GM12865 (cell line): Measurements from ENCODE around the gene PPT1.

Source experiments
- DNase-seq: peaks from one replicate; pipeline ENCODE4 v3.0.0; 2010; ENCODE audit warnings: low read depth
- H3K4me3 ChIP-seq: 2 replicates; pipeline ENCODE4 v1.5.1; 2011; ENCODE audit warnings: mild to moderate bottlenecking, low read depth, low read length, control low read depth
- TF ChIP-seq, protein P1 (sequence below): IDR thresholded peaks from 2 replicates; pipeline ENCODE4 v1.5.1; 2011; ENCODE audit warnings: low read length, control low read depth, low read depth, inconsistent platforms; ENCODE audit not compliant: insufficient read depth; ENCODE audit errors: missing control alignments

Gene PPT1

DNA sequence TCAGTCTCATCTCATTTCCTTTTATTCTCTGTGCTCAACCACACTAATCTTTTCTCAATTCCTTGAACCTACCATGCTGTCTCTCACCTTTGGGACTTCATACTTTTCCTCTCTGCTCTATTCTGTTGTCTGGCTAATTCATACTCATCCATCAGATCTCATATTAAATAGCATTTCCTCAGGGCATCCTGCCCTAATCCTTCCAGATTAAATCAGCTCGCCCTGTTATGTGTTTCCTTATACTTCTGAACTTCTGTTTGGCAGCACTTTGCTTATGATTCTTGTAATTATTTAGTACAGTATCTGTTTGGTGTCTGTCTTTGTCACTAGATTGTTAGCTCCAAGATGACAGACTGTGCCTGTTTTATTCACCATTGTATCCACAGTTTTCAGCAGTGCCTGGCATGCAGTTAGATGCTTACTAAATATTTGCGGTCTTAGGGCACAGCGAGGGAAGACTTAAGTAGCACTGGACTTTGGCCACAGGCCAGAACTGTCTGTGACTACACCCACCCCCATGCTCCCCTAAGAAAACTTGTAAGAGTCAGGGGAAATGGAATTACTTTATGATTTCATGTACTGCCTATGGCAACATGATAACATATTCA is 66.4 kb downstream of the PPT1 start:
- H3K4me3 ChIP-seq, result no peak overlapping the region
- no peak for DNase-seq
- TF ChIP-seq, protein P1, sequence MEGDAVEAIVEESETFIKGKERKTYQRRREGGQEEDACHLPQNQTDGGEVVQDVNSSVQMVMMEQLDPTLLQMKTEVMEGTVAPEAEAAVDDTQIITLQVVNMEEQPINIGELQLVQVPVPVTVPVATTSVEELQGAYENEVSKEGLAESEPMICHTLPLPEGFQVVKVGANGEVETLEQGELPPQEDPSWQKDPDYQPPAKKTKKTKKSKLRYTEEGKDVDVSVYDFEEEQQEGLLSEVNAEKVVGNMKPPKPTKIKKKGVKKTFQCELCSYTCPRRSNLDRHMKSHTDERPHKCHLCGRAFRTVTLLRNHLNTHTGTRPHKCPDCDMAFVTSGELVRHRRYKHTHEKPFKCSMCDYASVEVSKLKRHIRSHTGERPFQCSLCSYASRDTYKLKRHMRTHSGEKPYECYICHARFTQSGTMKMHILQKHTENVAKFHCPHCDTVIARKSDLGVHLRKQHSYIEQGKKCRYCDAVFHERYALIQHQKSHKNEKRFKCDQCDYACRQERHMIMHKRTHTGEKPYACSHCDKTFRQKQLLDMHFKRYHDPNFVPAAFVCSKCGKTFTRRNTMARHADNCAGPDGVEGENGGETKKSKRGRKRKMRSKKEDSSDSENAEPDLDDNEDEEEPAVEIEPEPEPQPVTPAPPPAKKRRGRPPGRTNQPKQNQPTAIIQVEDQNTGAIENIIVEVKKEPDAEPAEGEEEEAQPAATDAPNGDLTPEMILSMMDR, result no peak

DNA sequence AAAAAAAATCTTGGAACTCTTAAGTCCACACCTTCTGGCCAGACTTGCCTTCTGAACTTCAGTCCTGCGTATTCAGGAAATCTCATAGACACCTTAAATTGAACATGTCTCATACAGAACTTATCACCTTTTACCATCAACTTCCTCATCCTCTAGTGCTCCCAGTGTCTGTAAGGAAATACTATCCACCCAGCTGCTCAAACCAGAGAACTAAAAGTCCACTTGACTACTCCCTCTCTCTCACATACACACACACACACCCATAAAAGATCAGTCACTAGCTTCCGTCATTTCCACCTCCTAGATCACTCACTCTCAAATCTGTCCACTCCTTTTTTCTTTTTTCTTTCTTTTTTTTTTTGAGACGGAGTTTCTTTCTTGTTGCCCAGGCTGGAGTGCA is 67.4 kb downstream of the PPT1 start:
- DNase-seq, result no peak
- TF ChIP-seq, protein P1, result no peak
- H3K4me3 ChIP-seq, result no peak overlapping the region

DNA sequence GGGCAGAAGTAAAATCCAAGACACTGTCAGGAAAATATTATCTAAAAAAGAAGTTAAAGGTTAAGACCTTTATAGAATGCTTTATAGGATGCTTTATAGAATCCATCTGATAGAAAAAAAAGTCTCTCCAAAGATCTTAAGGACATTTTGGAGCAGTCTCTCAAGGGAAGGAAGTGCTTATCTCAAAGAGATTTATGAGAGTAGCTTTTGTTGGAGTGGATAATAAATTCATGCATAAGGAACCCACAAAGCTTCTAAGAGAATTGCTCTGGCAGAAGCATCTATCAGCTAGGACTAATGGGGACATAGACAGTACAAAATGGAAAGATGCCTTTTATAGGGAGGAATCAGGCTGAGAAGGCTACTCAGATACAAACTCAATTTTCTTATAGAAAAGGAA is 69.4 kb downstream of the PPT1 start:
- TF ChIP-seq, protein P1, result no peak
- DNase-seq, result no peak
- no peak overlapping the region for H3K4me3 ChIP-seq

DNA sequence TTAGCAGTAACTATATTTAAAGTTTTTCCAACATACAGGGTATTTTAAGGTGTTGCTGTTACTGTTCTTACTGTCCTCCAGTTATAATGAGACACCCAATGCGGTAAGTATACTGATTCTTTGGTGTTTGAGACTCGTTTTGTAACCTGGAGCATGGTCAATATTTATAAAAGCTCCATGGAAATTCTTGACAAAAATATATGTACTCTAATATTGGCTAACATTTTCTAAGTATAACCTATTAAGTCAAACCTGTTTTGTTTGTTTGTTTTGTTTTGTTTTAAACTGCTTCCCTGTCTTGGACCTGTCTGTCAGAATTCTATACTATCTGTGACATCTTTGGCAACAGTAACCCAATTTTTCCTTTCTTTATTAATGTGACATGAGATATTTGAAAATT is 72.4 kb downstream of the PPT1 start:
- DNase-seq, result no peak
- TF ChIP-seq, protein P1, result no peak
- H3K4me3 ChIP-seq, result no peak overlapping the region

DNA sequence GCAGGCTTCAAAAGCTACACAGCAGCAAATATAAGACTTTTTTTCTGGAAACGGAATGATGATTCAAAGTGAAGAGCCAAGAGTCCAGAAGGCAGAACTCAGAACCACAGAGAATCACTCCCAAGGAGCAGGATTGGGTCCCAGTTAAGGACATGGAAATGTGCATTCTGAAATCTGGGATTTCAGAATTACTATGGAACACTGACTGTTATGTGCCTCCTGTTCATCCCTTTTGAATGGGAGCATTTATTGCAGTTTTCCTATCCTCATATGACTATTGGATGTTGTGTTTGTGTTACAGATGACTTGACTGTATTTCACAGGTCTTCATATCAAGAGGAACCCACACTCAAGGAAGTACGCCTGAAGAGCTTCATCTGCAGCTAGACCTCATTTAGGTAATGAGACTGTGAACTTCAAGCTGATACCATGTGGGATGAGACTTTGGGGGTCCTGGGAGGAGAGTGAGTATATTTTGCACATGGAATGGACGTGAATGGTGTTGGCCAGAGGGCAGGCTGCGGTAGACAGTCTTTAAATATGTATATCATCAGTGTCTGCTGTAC is 73.6 kb downstream of the PPT1 start:
- no peak overlapping the region for H3K4me3 ChIP-seq
- TF ChIP-seq, protein P1, result no peak
- DNase-seq, result no peak
